CD1c-positive myeloid dendritic cell (primary cell): ENCODE measurements around the gene LRRC56.

Experiments used
- DNase-seq: peaks from one replicate; pipeline ENCODE4 v3.0.0-alpha.2; 2016; ENCODE audit errors: extremely low spot score

Gene LRRC56

DNA sequence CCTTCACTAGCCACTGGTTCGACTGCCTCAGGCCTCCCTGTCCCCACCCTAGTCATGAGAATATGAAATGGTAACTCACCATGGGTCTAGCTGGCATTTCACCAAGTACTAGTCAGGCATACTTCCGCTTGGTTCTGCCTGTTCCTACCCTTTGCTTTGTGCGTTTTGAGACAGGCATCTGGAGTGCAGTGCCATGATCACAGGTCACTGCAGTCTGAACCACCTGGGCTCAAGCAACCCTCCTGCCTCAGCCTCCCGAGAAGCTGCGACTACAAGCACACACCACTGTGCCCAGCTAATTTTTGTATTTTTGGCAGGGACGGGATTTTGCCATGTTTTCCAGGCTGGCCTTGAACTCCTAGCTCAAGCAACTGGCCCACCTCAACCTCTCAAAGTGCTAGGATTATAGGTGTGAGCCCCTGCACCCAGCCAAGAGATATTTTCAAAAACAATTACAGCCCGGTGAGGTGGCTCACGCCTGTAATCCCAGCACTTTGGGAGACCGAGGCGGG is 16.1 kb upstream of the LRRC56 start:
- DNase-seq: no peak

DNA sequence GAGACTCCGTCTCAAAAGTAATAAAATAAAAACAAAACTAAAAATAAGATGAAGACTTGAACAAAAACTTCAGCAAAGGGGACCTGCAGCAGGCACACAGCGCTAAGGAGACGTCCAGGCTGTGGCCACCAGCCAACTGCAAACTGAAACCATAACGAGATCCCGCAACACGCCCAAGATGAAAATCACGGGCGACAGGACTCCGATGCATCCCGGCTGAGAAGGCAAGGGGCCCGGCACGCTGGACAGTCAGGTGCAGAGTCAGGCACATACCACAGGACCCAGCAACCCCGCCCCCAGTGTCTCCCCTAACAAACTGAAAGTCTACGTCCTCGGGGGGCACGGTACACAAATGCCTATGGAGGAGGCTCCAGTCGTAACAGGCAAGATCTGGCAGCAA is 11.1 kb upstream of the LRRC56 start:
- DNase-seq: no peak

GRCh38 chr11:528166-528814 is 9.0 kb upstream of the LRRC56 start:
- no peak for DNase-seq

DNA sequence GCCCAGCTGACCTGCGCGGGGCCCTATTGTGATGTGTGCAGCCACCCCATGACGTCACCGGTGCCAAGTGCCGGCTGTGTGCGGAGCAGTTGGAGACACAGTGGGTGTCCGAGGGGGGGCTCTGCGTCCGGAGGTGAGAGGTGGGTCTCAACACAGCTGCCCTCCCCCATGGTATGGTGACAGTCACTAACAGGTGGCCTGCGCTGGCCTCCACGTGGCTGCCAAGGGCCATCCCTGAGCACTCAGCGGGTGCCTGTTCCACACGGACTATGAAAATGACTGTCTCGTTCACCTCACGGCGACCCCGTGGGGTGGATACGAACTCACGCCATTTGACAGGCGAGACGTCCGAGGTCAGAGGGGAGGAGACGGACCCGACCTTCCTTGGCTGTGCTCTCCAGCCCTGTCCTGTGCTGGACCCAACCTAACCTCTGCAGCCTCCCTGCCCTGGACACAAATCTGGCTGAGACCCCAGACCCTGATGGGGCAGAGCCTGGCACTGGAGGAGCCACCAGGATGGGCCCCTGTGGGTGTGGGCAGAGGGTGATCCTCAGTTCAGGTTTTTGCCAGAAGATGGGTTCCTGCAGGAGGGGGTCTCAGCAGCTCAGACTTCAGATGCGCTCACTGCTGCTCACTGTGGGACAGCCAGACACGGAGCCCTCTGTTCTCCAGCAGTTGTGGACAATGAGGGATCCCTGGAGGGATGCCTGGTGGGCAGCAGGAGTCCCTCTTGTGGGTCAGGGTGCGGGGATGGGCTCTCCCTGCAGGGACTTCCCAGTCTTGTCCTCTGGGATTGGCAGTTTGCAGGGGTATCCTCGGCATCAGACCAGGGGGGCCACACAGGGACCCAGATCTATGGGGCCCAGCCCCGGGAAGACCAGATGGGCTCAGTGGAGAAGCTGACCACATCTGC is 8.3 kb upstream of the LRRC56 start:
- no peak for DNase-seq

DNA sequence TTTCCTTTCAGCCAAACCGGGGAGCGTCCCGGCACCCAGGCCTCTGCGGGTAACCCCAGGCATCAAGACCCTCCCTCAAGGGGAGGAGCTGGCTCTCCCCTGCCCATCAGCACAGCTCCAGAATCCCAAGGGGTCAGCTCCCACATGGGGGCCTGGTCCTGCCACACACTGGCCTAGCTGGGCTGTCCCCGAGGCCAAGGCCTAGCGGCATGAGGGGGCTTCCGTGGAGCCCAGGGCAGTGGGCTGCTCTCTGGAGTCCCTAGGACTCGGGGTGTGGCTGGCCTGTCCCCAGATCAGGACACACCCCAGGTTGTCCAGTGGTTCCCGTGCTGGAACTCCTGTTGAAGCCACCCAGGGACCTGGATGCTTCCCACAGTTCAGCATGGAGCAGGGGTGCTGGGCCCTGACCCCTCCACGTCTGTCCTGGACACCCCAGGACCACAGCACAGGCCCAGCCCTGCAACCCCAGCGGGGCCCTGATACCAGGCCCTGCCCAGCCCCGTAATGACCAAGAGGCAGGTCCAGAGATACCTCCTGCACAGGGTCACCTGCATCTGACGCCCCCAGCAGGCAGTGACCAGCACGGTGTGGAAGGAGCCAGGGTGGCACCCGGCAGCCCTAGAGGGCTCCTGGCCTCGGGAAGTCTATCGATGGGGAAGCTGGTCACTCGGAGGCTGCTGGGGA is 7.5 kb upstream of the LRRC56 start:
- no peak for DNase-seq

- DNase-seq: no peak
These were observed 6.1 kb upstream of the LRRC56 start for GRCh38 chr11:530960-531831.

DNA sequence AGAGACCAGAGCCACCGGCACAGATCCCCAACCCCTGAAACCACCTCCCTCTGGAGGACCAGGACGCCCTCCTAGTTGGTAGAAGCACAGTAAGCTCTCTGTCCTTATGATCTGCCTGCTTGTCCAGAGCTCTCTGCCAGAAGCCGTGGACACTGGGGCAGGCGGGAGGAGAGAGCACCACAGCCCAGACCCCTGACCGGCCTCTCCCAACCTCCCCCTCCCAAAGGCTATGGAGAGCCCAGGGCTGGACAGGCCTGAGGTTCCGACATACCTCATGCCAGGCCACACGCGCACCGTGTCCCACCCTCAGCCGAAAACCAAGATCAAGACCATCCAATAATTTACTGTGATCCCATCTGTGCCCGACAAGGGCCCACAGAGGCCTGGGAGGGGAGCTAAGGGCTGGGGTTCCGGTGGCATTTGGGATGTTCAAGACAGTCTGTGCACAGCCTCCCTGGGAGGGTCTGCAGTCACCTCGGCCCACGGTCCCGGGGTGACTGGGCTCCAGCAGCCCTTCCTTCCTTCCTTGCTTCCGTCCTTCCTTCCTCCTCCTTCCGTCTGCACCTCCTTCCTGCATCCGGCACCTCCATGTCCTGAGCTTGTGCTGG is 5.3 kb upstream of the LRRC56 start:
- DNase-seq: no peak

DNA sequence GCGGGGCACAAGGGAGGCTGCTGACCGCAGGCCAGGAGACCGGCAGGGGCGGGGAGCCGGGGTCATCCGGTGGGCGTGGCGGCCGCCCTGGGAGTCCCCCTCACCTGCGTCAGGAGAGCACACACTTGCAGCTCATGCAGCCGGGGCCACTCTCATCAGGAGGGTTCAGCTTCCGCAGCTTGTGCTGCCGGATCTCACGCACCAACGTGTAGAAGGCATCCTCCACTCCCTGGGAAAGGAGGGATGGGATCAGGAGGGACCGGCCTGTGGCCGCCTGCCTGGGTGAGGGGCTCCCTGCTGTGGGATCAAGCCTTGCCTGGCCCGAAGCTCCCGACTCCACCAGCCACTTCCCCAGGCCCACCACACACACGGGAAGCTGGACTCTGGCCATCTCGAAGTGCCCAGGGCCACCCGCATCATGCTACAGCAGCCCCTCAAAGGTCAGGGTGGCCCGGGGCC is 4.8 kb upstream of the LRRC56 start:
- no peak for DNase-seq

- DNase-seq: no peak
These were observed 4.2 kb upstream of the LRRC56 start for GRCh38 chr11:532986-533585.

- DNase-seq: no peak
These were observed 3.5 kb upstream of the LRRC56 start for GRCh38 chr11:533586-534395.

GRCh38 chr11:534396-535209 is 2.7 kb upstream of the LRRC56 start:
- DNase-seq: peak; percentile 7

DNA sequence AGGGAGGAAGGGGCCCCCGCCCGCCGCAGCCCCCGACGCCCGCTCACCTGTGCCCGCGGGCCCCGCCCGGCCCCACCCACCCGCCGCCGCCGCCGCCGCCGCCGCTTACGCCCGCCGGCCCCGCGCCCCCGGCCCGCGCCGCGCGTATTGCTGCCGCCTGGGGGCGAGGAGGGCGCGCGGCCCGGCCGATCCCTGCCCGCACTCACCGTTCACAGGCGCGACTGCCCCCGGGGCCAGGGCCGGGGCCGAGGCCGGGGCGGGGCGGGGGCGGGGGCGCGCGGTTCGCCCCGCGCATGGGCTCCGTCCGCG is 2.2 kb upstream of the LRRC56 start:
- no peak for DNase-seq

DNA sequence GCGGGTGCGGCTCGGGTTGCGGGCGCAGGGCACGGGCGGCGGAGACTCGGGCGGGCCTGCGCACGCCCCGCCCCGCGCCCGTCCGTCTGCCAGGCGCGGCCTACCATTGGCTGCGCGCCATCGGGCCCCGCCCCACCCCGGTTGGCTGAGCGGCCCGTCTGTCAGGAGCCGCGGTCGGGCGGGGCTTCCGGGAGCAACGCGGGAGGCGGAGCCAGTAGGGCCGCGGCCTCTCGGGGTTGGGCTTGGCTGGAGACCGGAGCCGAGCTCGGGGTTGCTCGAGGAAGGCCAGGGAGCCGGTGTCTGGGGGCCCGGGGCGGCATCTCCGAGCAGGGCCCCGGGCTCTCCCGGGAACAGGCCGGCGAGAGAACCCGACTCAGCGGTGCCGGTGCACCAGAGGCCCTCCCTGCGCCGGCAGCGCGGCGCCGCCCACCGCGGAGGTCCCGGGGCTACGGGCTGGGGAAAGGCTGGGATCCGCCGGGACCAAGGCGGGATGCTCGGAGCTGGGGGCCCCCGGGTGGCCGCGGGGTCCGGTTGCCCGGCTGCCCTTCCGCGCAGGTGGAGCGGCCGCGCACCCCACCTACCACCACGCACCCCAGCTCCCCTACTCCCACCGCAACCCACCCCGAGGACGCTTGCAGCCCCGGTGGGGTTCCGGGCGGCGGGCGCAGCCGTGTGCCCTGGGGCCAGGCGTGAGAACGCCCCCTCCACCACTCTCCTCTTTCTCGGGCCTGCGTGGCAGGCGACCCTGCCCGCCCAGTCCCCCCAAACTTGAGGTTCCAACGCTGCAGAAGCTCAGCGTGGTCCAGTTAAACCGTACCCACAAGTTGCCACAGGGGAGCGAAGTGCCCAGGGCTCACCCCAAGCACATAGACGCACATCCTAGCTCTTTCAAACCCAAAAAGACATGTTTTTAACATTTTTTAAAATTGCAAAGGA is 1.5 kb upstream of the LRRC56 start, which contains the start of gene HRAS:
Gene HRAS (minus strand): TSS at position 58 of the 936 bp plus-strand sequence.
- peak; percentile 98 for DNase-seq

DNA sequence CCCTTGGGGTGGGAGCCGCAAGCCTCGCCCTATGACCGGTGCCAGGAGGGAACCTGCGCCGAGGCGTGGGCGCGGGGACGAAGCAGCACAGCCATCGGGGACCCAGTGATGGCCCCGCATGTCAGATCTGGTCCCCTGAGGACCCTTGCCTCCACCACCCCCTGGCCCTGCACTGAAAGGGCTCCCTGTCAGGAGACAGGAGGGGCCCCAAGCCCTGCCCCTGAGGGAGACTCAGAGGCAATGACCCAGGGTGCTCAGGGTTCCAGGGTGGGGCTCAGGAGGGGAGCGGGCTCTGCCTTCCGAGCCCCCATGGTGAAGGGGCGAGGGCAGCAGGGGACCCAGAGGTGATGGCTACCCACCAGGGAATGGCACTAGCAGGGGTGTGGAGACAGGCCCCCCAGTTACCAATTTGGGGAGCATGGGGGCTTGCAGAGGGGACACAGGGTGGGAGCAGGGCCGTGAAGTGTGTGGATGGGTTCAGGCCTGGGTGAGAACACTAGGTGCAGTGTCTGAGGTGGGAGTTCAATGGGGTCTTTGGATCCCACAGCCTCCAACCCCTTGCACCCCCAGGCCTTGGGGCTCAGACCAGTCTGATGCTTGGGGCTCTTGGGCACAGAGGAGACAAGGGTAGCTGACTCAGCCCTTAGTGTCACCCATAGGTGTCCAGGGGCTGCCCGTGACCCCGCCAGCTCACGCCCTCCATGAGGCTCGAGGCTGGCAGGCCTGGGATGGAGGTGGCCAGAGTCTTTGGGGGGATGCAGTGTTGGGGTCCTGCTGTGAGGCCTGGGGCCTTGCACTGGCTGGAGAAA is 499 bp downstream of the LRRC56 start:
- peak; percentile 15 for DNase-seq

GRCh38 chr11:538431-539051 is 1.2 kb downstream of the LRRC56 start:
- no peak for DNase-seq

GRCh38 chr11:539971-540481 is 2.7 kb downstream of the LRRC56 start:
- DNase-seq: no peak
